ENCODE measurements around the gene ARSI.
A peak's percentile ranks its signal among the peaks of the same experiment; 100 is the strongest.
"Not testable (repeated sequence)": the region's sequence is repeated elsewhere in the genome, so short reads cannot be mapped to it uniquely, and the experiment has no call there.

ARSI gene

GRCh38 chr5:150264667-150265603 is 37.8 kb downstream of the ARSI start:
- no peak for DNase-seq

DNA sequence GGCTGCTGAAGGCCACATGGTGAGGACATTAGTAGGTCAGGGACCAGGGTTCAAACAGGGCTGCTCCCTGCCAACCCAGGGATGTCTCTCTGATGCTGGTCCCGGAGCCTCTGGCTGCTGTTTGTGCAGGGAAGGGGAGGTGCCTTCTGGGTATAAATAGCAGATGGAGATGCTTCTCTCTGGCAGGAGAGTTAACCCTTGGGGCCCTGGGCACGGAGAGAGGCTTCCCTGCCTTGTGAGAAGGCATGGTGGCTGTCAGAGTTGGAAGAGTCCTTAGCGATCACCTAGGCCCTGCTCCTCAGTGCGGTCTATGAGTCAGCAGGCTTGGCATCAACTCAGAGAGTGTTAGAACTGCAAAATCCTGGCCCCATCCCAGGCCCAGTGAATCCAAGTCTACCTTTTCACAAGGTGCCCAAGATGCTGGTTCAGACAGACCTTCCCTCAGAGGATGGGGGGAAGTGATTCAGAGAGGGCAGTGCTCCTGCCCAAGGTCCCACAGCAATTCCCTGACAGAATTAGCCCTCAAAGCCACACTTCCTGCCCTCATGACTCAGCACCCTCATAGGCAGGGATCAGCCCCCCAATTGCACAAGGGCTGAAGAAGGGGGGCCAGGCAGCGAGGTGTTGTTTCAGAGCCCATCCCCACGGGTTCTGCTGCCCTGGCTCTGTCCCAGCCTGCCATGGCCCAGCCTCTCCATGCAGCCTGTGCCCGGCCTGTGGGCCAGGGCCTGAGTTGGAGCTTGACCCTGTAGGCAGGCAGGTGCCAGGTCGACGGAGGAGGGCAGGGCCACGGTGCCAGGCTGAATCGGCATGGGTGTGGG is 38.7 kb downstream of the ARSI start:
- DNase-seq: no peak

- no peak for DNase-seq
These were observed 39.3 kb downstream of the ARSI start for GRCh38 chr5:150263375-150263775.

- no peak for DNase-seq
These were observed 40.2 kb downstream of the ARSI start for GRCh38 chr5:150262502-150262901.

- DNase-seq: peak; percentile 73
These were observed 41.5 kb downstream of the ARSI start for GRCh38 chr5:150261231-150261630.

GRCh38 chr5:150258130-150258529 is 44.6 kb downstream of the ARSI start:
- DNase-seq: no peak

- DNase-seq: peak; percentile 50
These were observed 45.3 kb downstream of the ARSI start for GRCh38 chr5:150257424-150257823.

DNA sequence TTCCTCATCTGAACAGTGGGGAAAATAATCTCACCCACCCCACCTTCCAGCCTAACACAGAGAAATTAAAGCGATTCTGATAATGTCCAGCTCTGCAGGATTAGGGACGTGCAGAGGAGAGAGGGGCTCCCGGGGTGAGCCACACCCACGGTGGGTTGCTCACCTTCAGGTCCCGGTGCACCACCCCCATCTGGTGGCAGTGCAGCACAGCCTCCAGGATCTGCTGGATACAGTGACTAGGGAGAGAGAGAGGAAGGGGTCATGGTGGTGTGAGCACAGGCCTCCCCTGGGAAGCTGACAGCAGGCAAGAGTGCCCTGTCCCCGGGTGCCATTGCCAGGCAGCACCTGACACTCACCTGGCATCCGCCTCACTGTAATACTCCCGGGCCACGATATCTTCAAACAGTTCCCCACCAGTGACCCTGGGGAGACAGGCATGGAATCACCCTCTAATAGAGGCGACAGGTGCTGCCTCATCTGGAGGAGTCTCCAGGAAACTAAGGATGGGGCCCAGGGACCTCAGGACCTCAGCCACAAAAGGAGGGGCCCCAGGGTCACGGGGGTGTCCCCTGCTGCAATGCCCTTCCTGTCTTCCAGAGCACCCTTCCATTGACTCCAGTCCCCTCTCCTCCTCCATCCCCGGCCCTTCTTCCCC is 46.2 kb downstream of the ARSI start:
- peak; percentile 75 for DNase-seq

DNA sequence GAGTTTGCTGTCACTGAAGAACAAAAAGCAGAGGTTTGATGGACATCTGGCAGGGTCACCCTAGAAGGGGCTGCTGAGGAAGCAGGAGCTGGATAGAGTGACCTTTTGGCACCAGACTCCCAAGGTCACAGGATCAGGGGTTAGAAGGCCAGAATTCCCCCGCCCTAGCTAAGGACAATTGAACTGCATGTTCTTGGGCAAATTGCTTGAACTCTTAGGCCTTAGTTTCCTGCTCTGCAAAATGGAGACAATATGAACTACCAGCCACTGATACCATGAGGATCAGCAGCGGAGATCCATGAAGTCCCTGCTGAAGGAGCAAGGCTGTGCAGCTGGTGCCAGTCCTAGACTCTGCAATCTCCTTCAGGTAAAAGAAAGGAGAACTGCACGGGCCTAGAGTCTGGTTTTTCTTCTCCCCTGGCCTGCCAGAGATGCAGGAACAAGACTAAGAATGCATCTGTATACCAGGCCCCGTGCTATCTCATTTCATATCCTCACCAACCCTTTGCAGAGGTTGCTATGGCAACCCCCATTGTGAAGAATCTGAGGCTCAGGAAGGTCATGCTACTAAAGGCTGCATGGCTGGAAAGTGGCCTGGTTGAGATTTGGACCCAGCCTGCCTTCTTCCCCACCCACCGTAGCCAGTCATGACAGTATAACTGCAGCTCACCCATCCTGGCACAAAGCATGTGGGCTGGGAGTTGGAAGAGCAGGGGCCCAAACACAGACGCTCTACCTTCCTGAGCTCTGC is 46.9 kb downstream of the ARSI start:
- DNase-seq: peak; percentile 58

GRCh38 chr5:150254774-150255173 is 47.9 kb downstream of the ARSI start:
- no peak for DNase-seq

DNA sequence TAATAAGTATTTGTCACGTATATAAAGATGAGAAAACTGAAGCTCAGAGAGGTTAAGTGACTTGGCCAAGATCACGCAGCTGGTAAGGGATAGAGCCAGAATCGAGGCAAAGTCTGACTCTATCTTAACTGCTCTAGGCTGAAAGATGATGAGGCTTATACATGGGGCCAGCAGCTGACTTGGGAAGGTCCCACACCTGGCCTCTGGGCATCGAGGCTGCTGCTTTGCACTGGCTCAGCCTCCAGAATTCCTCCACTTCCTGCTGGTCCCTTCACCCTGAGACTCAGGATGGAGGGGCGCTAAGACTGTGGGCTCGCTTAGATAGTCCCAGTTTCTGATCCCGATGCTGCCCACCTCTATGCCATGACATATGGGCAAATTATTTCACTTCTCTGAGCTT is 48.3 kb downstream of the ARSI start:
- no peak for DNase-seq

DNA sequence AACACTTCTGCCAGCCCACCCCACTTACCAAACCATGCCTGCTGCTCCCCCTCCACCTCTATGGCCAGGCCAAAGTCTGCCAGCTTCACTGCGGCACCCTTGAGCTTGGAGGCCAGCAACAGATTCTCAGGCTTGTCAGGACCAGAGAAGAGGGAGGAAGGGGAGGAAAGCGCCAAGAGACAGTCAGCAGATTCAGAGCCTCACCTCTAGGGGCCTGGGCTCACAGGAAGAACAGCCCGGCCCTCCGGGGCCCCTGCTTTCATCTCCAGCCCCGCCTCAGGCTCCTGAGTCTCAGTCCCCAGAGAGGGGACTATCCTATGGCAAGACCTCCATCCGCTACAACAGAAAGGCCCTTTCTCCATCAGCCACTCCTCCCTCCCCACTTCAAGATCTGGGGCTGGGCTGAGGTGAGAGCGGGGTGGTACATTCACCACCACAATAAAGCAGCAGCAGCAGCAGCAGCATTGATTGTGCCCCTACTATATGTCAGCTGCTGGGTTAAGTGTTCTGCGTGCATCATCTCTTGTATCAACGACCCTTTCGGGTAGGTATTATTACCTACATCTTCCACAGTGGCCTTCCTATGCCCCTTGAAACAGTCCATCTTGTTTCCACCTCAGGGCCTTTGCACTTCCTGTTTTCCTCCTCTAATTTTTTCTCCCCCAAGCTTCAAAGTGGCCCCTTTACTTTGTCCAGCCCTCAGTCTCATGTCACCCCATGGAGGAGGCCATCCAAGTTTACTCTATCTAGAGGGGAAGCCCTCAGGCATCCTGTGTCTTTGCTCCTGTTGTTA is 49.1 kb downstream of the ARSI start:
- DNase-seq: no peak

DNA sequence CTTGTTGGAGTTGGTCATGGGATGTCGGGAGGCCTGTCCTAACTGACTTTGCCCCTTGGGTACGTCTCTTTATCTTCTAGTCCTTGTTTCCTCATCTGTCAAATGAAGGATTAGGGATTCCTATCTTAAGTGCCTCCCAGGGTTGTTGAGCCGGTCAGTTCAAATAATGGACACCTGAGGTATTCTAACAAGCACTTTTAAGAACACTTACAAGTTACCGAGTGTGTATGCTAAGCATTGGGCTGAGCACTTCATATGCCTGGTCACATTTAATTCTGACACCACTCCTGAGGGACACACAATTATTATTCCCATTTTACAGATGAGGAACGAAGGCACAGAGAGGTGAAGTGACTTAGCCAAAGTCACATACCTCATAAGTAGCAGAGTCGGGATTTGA is 50.2 kb downstream of the ARSI start:
- no peak for DNase-seq

DNA sequence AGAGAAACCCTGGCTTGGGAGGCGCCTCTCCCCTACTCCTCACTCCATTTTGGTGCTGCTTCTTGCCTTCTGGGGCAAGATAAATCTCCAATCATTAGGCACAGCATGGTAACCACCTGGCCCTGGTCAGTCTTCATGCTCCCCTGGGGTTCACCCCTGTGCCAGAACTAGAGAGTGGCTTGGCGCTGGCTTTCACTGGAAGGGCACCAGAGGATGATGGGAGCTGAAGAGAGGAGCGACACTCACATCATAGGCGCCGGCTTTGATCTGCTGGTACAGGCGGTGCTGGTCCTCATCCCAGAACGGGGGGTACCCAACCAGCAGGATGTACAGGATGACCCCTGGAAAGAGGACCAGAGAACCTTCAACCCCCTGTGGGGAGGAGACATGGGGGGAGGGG is 51.2 kb downstream of the ARSI start:
- no peak for DNase-seq

DNA sequence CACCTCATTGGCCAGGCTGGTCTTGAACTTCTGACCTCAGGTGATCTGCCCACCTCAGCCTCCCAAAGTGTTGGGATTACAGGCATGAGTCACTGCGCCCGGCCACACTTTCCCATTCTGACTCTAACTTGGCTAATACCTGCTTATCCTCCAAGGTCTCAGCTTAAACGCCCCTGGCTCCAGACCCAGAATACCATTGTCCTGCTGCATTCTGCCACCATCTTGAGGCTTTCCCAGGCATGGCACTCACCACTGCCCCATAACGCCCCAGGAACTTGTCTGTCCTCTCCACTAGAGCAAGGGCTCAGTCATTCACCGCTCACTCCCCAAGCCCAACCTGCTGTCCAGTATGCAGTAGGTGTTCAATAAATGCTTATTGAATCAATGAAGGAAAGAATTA is 53.0 kb downstream of the ARSI start:
- DNase-seq: no peak

GRCh38 chr5:150248946-150249345 is 53.8 kb downstream of the ARSI start:
- DNase-seq: no peak

- DNase-seq: not testable (repeated sequence)
These were observed 54.2 kb downstream of the ARSI start for GRCh38 chr5:150248493-150248892.

DNA sequence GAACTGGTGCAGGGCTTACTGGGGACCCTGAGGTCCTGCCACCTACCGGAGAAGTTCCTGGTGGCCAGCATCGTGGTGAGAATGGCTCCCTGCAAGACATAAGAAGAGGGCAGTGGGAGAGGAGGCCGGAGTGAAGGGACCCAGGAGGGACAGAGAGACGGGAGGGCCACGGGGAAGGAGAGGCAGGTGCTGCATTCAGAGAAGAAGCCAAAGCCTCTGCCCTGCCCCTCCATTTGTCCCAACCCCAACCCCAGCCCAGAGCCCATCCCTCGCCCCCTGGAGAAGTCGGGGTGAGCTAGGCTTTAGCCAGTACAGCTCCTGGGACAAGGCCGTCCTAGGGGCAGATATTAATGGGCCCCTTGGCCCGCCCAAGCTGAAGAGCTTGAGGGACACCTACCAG is 55.0 kb downstream of the ARSI start:
- no peak for DNase-seq

DNA sequence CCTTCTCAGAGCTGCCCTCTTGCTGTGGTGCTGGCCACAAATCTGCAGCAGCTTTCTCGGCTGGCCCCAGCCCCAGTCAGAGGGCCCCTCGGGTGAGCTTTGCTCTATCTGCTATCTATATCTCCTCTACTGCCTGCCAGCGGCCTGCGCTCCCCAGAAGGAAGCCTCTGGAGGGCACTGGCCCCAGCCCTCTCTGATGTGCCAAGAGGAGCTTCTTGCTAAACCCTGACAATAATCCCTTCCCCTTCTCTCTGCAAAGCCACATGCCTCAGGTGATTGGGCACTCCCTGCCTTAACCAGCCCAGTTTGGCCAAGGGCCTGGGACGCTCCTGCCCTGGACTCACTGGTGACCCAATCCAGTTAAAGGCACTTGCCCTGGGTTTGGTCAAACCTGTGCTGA is 55.9 kb downstream of the ARSI start:
- DNase-seq: no peak

GRCh38 chr5:150246429-150246828 is 56.3 kb downstream of the ARSI start:
- no peak for DNase-seq
